ENCODE data around the gene CDH12. TPM values are rescaled to one million over a fixed set of nuclear protein-coding genes. Genes with fewer than 3 reads are reported as not detected.

The CDH12 gene
- total RNA-seq, 1 experiment from 2014 or later = not detected

DNA sequence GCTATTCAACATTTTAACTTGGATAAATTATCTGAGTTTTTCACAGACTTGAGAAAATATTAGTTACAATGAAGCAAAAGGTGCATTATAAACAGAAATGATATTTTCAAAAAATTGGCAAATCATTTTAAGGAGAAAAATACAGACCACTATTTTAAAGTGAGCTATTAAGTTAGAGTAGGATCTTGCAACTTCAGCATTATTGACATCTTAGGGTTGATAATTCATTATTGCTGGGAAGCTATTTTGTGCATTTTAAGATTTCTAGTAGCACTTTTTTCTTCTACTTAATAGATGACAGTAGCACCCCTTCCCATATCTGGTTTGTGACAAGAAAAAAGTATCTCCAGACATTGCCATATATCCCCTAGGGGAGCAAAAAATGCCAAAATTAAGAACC lies 774.1 kb downstream of the CDH12 start:
- no peaks in the 10 kb centered on the region for H3K9me3 Mint-ChIP-seq
- no peak overlapping the region for H3T11ph ChIP-seq (ENCODE audit: low read length)

More for the DNA sequence above, 774.1 kb downstream of the CDH12 start:
- H3K79me2 ChIP-seq (ENCODE audit: insufficient read depth, low read length) = no peaks in the 10 kb centered on the region
- H3K56ac ChIP-seq (ENCODE audit: insufficient read length, low read depth, low read length) = no peak overlapping the region
- no peak overlapping the region for H3K27ac ChIP-seq (ENCODE audit: insufficient read length, low read depth, low read length)
- Mint-ChIP-seq H3K27ac (no peak overlapping the region), H3K27me3 (ENCODE audit: low read depth) (no peaks in the 10 kb centered on the region), H3K4me3 (no peak overlapping the region), H3K4me1 (no peaks in the 10 kb centered on the region), H3K36me3 (ENCODE audit: insufficient read depth in 1 of 3, low read depth in 3 of 3) (no peaks in the 10 kb centered on the region)
- no peak overlapping the region for H3K4me2 ChIP-seq (ENCODE audit: insufficient read depth, insufficient read length, low read length)
- H3K23me2 ChIP-seq (ENCODE audit: insufficient read length, low read depth, low read length, poor library complexity, severe bottlenecking) = no peaks in the 10 kb centered on the region
- no peak overlapping the region for H2BK12ac ChIP-seq (ENCODE audit: insufficient read length, low read depth, low read length)
- no peak overlapping the region for H4K5ac ChIP-seq (ENCODE audit: insufficient read length, low read depth, low read length)
- H3K27me3 ChIP-seq (ENCODE audit: insufficient read depth, low read length) = no peaks in the 10 kb centered on the region
- H3K18ac ChIP-seq (ENCODE audit: insufficient read length, low read depth, low read length) = no peak overlapping the region
- no peaks in the 10 kb centered on the region for H4K20me1 ChIP-seq (ENCODE audit: control insufficient read depth, insufficient read depth, insufficient read length)
- H2BK15ac ChIP-seq (ENCODE audit: low read depth, low read length) = no peak overlapping the region
- H3K9me3 ChIP-seq (ENCODE audit: control insufficient read depth, low read depth, low read length) = no peaks in the 10 kb centered on the region
- H3K4ac ChIP-seq (ENCODE audit: low read depth, low read length) = no peak overlapping the region
- no peaks in the 10 kb centered on the region for H3K79me1 ChIP-seq (ENCODE audit: insufficient read depth, low read depth, low read length, poor library complexity, severe bottlenecking)
- no peak overlapping the region for H4K8ac ChIP-seq (replicated peaks; ENCODE audit: insufficient read length, low read depth, low read length)
- TF ChIP-seq, protein P1, sequence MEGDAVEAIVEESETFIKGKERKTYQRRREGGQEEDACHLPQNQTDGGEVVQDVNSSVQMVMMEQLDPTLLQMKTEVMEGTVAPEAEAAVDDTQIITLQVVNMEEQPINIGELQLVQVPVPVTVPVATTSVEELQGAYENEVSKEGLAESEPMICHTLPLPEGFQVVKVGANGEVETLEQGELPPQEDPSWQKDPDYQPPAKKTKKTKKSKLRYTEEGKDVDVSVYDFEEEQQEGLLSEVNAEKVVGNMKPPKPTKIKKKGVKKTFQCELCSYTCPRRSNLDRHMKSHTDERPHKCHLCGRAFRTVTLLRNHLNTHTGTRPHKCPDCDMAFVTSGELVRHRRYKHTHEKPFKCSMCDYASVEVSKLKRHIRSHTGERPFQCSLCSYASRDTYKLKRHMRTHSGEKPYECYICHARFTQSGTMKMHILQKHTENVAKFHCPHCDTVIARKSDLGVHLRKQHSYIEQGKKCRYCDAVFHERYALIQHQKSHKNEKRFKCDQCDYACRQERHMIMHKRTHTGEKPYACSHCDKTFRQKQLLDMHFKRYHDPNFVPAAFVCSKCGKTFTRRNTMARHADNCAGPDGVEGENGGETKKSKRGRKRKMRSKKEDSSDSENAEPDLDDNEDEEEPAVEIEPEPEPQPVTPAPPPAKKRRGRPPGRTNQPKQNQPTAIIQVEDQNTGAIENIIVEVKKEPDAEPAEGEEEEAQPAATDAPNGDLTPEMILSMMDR (conservative IDR thresholded peaks at IDR 0.05) = no peak
- no peak overlapping the region for H2AK5ac ChIP-seq (ENCODE audit: insufficient read length, low read length)
- H2BK120ac ChIP-seq (ENCODE audit: low read depth, low read length, poor library complexity, severe bottlenecking) = no peak overlapping the region
- no peak overlapping the region for H2BK5ac ChIP-seq (ENCODE audit: insufficient read length, low read length)
- no peak overlapping the region for H2AFZ ChIP-seq (ENCODE audit: low read length)
- no peak overlapping the region for H3K9ac ChIP-seq (ENCODE audit: extremely low read depth, insufficient read length, low read length)
- no peak for DNase-seq
- no peak overlapping the region for H3K23ac ChIP-seq (ENCODE audit: insufficient read length, low read depth, low read length)
- H2BK20ac ChIP-seq (ENCODE audit: low read depth, low read length, poor library complexity, severe bottlenecking) = no peak overlapping the region
- H3K4me1 ChIP-seq (ENCODE audit: insufficient read depth, low read length) = no peaks in the 10 kb centered on the region
- no peak overlapping the region for H3K14ac ChIP-seq (ENCODE audit: insufficient read depth, low read length)
- no peak overlapping the region for H4K91ac ChIP-seq (ENCODE audit: insufficient read length, low read depth, low read length)
